K562 (cell line): ENCODE data around the gene TSG101. TPM values are rescaled to one million over a fixed set of nuclear protein-coding genes. Genes with fewer than 3 reads are reported as not detected.

Source experiments
- ATAC-seq: fragments of 200-7000 bp; cut with Tn5 transposase; 3 replicates; pipeline ENCODE4 v1.9.1; 2020; ENCODE audit warnings: moderate library complexity
- BruUV-seq: library from RNA; stranded (reverse); fragments of 400-500 nt; replicated peaks from 2 replicates; lab custom pipeline; 2021; lab: Mats Ljungman, UMichigan
- CTCF ChIA-PET: fragments of 300-600 bp; formaldehyde crosslinking; extraction: SDS; loops from one replicate; lab custom pipeline; 2021; ENCODE audit warnings: low intra/inter-chr PET ratio; lab: Yijun Ruan, JAX
- POLR2A ChIA-PET: fragments of 300-600, 350-650 bp; sonication (Branson Sonifier 250); formaldehyde crosslinking; extraction: SDS; loops from one replicate; lab custom pipeline; 2021; ENCODE audit warnings: antibody characterized with exemption, inconsistent platforms; lab: Yijun Ruan, JAX
- DNase-seq, 4 experiments: peaks; one replicate each; pipeline versions ENCODE4 v3.0.0 to v3.0.0-alpha.2; 2011 to 2018; ENCODE audit warnings: low spot score in 3 of 4, mixed read lengths in 3 of 4; ENCODE audit errors: extremely low read depth in 1 of 4
- FAIRE-seq: peaks from 2 replicates; lab custom pipeline; 2011; peaks lifted over from hg19 to GRCh38; lab: Jason Lieb, UNC
- H2AFZ ChIP-seq: 2 replicates; pipeline ENCODE4 v1.6.0; 2011; ENCODE audit warnings: low read depth, low read length, control low read depth, inconsistent platforms
- H3K27ac ChIP-seq: fragments of 200-600 bp; 3 replicates; pipeline ENCODE4 v1.8.0; 2011; ENCODE audit warnings: low read depth, mild to moderate bottlenecking, control low read depth, inconsistent platforms, low read length, moderate library complexity, mixed read lengths; ENCODE audit errors: extremely low read depth
- H3K27me3 ChIP-seq, 2 experiments: fragments of 300-600 bp in 1 of 2; 2 replicates in 1 of 2; 3 replicates in 1 of 2; pipeline versions ENCODE4 v1.6.0 to v1.8.0; 2011; ENCODE audit warnings: inconsistent platforms in 2 of 2, low read length in 2 of 2, mild to moderate bottlenecking in 1 of 2, mixed read lengths in 1 of 2, moderate library complexity in 1 of 2; ENCODE audit not compliant: control insufficient read depth in 2 of 2, insufficient read depth in 2 of 2
- H3K36me3 ChIP-seq: fragments of 300-600 bp; 3 replicates; pipeline ENCODE4 v1.8.0; 2011; ENCODE audit warnings: mild to moderate bottlenecking, low read length, inconsistent platforms; ENCODE audit not compliant: control insufficient read depth, insufficient read depth
- H3K4me1 ChIP-seq, 2 experiments: fragments of 200-600 bp in 1 of 2; replicated peaks in 1 of 2; 2 replicates in 1 of 2; 3 replicates in 1 of 2; pipeline versions ENCODE4 v1.5.1 to v1.8.0; 2011; ENCODE audit warnings: inconsistent platforms in 2 of 2, low read length in 2 of 2, mild to moderate bottlenecking in 1 of 2, mixed read lengths in 1 of 2, moderate library complexity in 1 of 2; ENCODE audit not compliant: control insufficient read depth in 2 of 2, insufficient read depth in 2 of 2
- H3K4me2 ChIP-seq: 2 replicates; pipeline ENCODE4 v1.6.1; 2011; ENCODE audit warnings: low read length, control low read depth, inconsistent platforms, mixed read lengths; ENCODE audit not compliant: insufficient read depth
- H3K4me3 ChIP-seq: fragments of 200-600 bp; sonication (generic), shearing (Covaris generic); 2 replicates; pipeline ENCODE4 v1.5.1; 2016; ENCODE audit warnings: control low read depth, inconsistent platforms
- H3K79me2 ChIP-seq: fragments of 200-600 bp; 3 replicates; pipeline ENCODE4 v1.8.0; 2011; ENCODE audit warnings: low read length, inconsistent platforms; ENCODE audit not compliant: control insufficient read depth, insufficient read depth
- H3K9ac ChIP-seq, 2 experiments: 2 replicates each; pipeline versions ENCODE4 v1.6.0 to v1.6.1; 2011; ENCODE audit warnings: low read depth in 2 of 2, low read length in 2 of 2, control low read depth in 1 of 2, inconsistent platforms in 1 of 2, mild to moderate bottlenecking in 1 of 2, mixed read lengths in 1 of 2; ENCODE audit not compliant: insufficient read depth in 1 of 2
- H3K9me1 ChIP-seq: one replicate; pipeline ENCODE4 v1.6.0; 2011; ENCODE audit warnings: inconsistent platforms, mild to moderate bottlenecking, low read length, moderate library complexity; ENCODE audit not compliant: control insufficient read depth, insufficient read depth
- H3K9me3 ChIP-seq: replicated peaks from 2 replicates; pipeline ENCODE4 v1.5.1; 2011; ENCODE audit warnings: low read depth, low read length, inconsistent platforms; ENCODE audit not compliant: control insufficient read depth, insufficient read depth
- H4K20me1 ChIP-seq: replicated peaks from 2 replicates; pipeline ENCODE4 v1.6.1; 2011; ENCODE audit warnings: low read length, inconsistent platforms, mixed read lengths; ENCODE audit not compliant: control insufficient read depth, insufficient read depth
- ATF3 ChIP-seq, 2 experiments: fragments of 450-650 bp in 1 of 2; sonication (generic) in 1 of 2; formaldehyde crosslinking in 1 of 2; IDR thresholded peaks in 1 of 2; conservative IDR thresholded peaks in 1 of 2; 2 replicates each; pipeline versions ENCODE4 v1.6.1 to v1.8.1; 2016 to 2023; ENCODE audit warnings: mild to moderate bottlenecking in 2 of 2, moderate library complexity in 2 of 2, inconsistent platforms in 1 of 2, missing genetic modification reagents in 1 of 2
- ZBTB33 ChIP-seq: sonication (generic); formaldehyde crosslinking; IDR thresholded peaks from 2 replicates; pipeline ENCODE4 v1.8.1; 2023; ENCODE audit warnings: mild to moderate bottlenecking, missing genetic modification reagents
- WGBS: fragments of 100-300 bp; shearing (Covaris generic); methylation state at CpG from one replicate; pipeline ENCODE4 v1.1.6; 2016; ENCODE audit warnings: low coverage, mixed read lengths; ENCODE audit not compliant: insufficient coverage; ENCODE audit errors: missing lambda C conversion rate; 5-methylcytosine and 5-hydroxymethylcytosine counted together
- in situ Hi-C: fragments of 300-500 bp; cut with MboI; formaldehyde crosslinking; loops from 4 replicates; pipeline ENCODE4 v1.15.0; 2018; ENCODE audit warnings: inconsistent platforms, mixed read lengths
- intact Hi-C: fragments of 100-400 bp; cut with micrococcal nuclease; formaldehyde crosslinking; loops from 2 replicates; pipeline ENCODE4 v1.14.2; 2022
- polyA plus RNA-seq, 8 experiments: library from polyadenylated mRNA; depleted of rRNA in 4 of 8; stranded (reverse) in 5 of 8; unstranded in 3 of 8; fragments of >200 nt; fragmentation: Nextera tagmentation in 2 of 8; fragmentation: Illumina TruSeq in 1 of 8; extraction: Ambion mirVana in 2 of 8; extraction: Trizol in 1 of 8; gene quantifications; 2 replicates each; pipeline versions ENCODE4 v1.2.1 to v1.2.3, GENCODE V29; 2011 to 2014; ENCODE audit warnings: inconsistent platforms in 1 of 8, missing spikeins in 1 of 8
- total RNA-seq, 7 experiments: library from RNA; depleted of rRNA in 6 of 7; stranded (reverse); fragments of >200 nt in 6 of 7; fragmentation: Illumina TruSeq in 2 of 7; extraction: Trizol in 2 of 7; gene quantifications; 2 replicates each; pipeline versions ENCODE4 v1.2.1 to v1.2.3, GENCODE V29; 2011 to 2021; ENCODE audit warnings: low replicate concordance in 1 of 7

Gene TSG101
- total and polyA plus RNA-seq, 9 of the 15 experiments (the other 6 are each of a cell fraction or from before 2014, with no cell fraction given): 24.6 to 141 (median 60.0) TPM

GRCh38 chr11:18501629-18502028, 25.1 kb downstream of the TSG101 start:
- ChIA-PET POLR2A (interaction anchor here (0.8 kb wide), 1 partner anchor 11 kb away, joined by 3 read pairs; no protein-coding TSS in a partner anchor), CTCF (no interaction called here)
- Histone ChIP-seq H4K20me1 (no peaks in the 10 kb centered on the region), H3K27me3 (no peaks in the 10 kb centered on the region), H3K9ac (no peak overlapping the region), H3K36me3 (peaks cover 73% of the 10 kb centered on the region), H3K4me2 (no peak overlapping the region), H3K27ac (no peak overlapping the region), H3K9me1 (no peaks in the 10 kb centered on the region), H3K79me2 (no peaks in the 10 kb centered on the region), H3K9me3 (no peaks in the 10 kb centered on the region), H3K4me1 (no peaks in the 10 kb centered on the region), H2AFZ (no peak overlapping the region), H3K4me3 (no peak overlapping the region)
- WGBS: 89% methylated on average over 1 of the region's 1 CpG
- ATAC-seq (no peak), FAIRE-seq (no peak), DNase-seq (no peak)
- in situ Hi-C loops (no loop called here), intact Hi-C loops (no loop called here)
- no peak for TF ChIP-seq ZBTB33 (CRISPR knock-in tag)
- TF ChIP-seq ATF3 (IDR thresholded peaks at IDR 0.05): 0 out of 2 replicates have a peak, but pooled peaks have one; percentile 13
- no peak for TF ChIP-seq ATF3 (CRISPR knock-in tag; conservative IDR thresholded peaks at IDR 0.05)
- BruUV-seq: no TSS peak
